ENCODE data around the gene PACSIN3. TPM values are rescaled to one million over a fixed set of nuclear protein-coding genes. Genes with fewer than 3 reads are reported as not detected.

PACSIN3 gene
- 1 to 10 TPM; 1.8 to 2.2 TPM for total RNA-seq

DNA sequence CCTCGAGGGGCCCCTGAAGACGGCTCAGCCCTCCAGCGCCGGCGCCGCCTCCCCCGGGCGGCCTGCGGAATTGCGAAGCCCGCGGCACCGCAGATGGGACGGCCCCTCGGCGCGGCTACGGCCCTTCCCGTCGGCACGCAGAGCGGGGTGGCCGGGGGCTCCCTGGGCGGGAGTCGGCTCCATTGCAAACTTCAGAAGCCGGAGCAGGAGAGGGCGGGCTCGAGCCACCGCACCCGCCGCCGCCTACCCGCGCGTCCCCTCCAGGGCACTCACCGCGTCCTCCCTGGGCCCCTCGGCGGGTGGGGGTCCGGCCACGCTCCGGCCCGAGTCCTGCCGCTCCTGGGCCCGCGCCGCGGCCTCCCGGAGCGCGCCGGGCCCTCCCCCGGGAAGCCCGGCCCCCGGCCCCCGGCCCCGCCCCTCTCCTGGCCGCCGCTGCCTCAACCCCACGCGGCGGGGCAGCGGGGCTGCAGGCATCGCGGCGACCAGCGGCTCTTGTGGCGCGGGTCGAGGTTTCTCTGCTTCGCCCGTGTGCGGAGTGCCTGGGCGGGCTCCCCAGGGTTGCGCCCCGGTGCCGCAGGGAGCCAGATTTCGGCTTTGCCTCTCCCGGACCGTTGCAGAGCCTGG lies at the start of gene PACSIN3:
TSS of gene PACSIN3 (minus strand) at position 359 of the 624 bp plus-strand sequence. CDS start 3,707 bp downstream, outside the sequence.
- CTCF ChIA-PET, result interaction anchor here (1.0 to 2.8 kb wide), 6 partner anchors 8 to 73 kb away, joined by 3 to 18 read pairs (median 8); partner anchors contain the start of genes ARFGAP2 and DDB2

DNA sequence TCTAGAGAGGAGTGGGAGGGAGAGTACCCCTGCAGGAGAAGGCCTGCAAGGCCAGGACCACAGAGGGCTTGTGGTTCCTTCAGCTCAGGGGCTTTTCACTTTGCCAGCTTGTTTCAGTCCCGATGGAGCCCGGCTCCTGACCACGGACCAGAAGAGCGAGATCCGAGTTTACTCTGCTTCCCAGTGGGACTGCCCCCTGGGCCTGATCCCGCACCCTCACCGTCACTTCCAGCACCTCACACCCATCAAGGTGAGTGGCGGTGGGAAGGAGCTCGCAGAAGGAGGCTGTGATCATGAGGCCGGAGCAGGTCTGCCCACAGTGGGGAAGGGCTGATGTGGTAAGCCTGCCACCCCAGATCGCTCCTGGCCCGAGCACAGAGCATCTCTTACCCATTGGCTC lies 48.9 kb upstream of the PACSIN3 start:
- Mint-ChIP-seq H3K4me1 (peaks cover 32% of the 10 kb centered on the region), H3K4me3 (no peak overlapping the region), H3K27ac (peak overlapping the region; percentile 86), H3K36me3 (ENCODE audit: low read depth) (peaks cover 51% of the 10 kb centered on the region), H3K27me3 (no peaks in the 10 kb centered on the region), H3K9me3 (no peaks in the 10 kb centered on the region)
- ChIA-PET CTCF (interaction anchor here (0.7 to 6.5 kb wide), 6 partner anchors 13 to 174 kb away, joined by 3 to 44 read pairs (median 4); partner anchors contain the start of gene ACP2), POLR2A (interaction anchor here (1.4 kb wide), 1 partner anchor 19 kb away, joined by 6 read pairs; no protein-coding TSS in a partner anchor)
- DNase-seq, result no peak

More for the DNA sequence above, at the start of gene PACSIN3:
- Mint-ChIP-seq H3K4me3 (peak within 1 kb of the TSS; percentile 63), H3K4me1 (peaks cover 13% of the 10 kb centered on the region), H3K36me3 (ENCODE audit: low read depth) (peaks cover 2% of the 10 kb centered on the region), H3K9me3 (no peaks in the 10 kb centered on the region), H3K27me3 (peaks cover 37% of the 10 kb centered on the region), H3K27ac (no peak within 1 kb of the TSS)
- POLR2A ChIA-PET, result interaction anchor here (0.6 kb wide), 1 partner anchor 1062 kb away, joined by 4 read pairs; no protein-coding TSS in a partner anchor
- DNase-seq, result peak; percentile 32

DNA sequence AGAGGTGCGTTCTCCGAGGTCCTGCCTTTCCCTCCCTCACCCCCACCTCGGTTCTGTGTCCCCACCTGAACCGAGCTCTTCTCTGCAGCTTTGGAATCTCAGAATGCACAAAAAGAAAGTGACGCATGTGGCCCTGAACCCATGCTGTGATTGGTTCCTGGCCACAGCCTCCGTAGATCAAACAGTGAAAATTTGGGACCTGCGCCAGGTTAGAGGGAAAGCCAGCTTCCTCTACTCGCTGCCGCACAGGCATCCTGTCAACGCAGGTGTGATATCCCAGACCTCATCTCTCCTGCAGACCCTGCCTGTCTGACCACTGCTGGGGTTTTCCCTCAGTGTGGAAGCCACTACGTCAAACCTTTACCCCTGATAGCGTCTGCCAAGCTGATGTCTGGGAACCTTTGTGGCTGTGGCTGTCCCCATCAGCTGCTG lies 48.5 kb upstream of the PACSIN3 start:
- ChIA-PET POLR2A (interaction anchor here (1.4 kb wide), 1 partner anchor 19 kb away, joined by 6 read pairs; no protein-coding TSS in a partner anchor), CTCF (interaction anchor here (0.7 to 6.5 kb wide), 7 partner anchors 14 to 174 kb away, joined by 3 to 44 read pairs (median 3); partner anchors contain the start of gene ACP2)
- DNase-seq, result peak; percentile 27
- Mint-ChIP-seq H3K27ac (peak overlapping the region; percentile 86), H3K4me1 (peaks cover 32% of the 10 kb centered on the region), H3K36me3 (ENCODE audit: low read depth) (peaks cover 47% of the 10 kb centered on the region), H3K27me3 (no peaks in the 10 kb centered on the region), H3K9me3 (no peaks in the 10 kb centered on the region), H3K4me3 (peak overlapping the region; percentile 46)

DNA sequence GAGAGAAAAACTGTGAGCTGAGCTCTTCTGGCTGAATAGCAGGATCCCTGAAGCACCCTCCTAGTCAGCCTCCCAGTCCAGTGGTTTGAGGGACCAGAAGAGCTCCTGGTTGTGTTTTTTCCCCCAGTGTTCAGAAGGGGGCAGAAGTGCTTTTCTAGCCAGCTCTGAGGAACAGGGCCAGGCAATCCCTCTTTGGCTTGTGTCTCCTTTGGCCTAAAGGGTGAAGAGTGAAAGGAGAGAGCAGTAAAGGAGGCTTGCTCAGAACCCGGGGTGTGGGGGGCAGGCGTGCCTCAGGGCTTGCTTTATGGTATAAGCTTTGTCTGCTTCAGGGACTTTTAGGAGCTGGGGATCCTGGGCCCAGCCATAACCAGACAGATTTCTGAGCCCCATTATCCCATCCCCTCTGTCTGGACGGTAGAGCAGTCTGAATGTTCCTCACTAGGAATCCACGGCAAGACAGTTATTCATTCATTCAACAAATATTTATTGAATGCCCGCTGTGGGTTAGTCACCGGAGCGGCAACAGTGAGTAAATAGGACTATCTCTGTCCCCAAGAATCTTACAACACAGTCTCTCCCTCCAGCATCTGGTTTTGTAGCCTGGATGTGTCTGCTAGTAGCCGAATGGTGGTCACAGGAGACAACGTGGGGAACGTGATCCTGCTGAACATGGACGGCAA lies 47.9 kb upstream of the PACSIN3 start:
- Mint-ChIP-seq H3K4me3 (peak overlapping the region; percentile 46), H3K27ac (peak overlapping the region; percentile 86), H3K4me1 (peaks cover 34% of the 10 kb centered on the region), H3K27me3 (no peaks in the 10 kb centered on the region), H3K36me3 (ENCODE audit: low read depth) (peaks cover 45% of the 10 kb centered on the region), H3K9me3 (no peaks in the 10 kb centered on the region)
- POLR2A ChIA-PET, result no interaction called here
- peak; percentile 27 for DNase-seq
- CTCF ChIA-PET, result interaction anchor here (0.7 to 6.5 kb wide), 7 partner anchors 7 to 175 kb away, joined by 3 to 44 read pairs (median 3); partner anchors contain the start of gene ACP2

DNA sequence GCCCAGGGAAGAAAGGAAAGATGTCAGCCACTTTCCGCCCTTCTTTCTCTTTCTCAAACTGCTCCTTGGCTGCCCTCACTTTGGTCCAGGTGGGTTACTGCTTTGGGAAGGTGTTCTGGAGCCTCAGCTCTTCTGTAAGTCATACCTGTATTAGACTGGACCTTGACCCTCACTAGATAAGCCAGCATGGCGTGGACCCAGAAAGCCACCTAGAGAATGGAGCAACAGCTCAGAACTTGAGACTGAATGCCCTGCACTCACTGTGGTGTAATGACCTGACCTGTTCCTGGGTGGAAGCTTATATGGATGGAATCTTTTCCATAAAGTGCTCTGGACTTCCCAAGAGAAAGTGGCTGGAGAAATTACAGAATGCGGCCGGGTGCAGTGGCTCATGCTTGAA lies 46.8 kb upstream of the PACSIN3 start:
- no peak overlapping the region for H3K27ac Mint-ChIP-seq
- CTCF ChIA-PET, result interaction anchor here (0.5 to 2.7 kb wide), 7 partner anchors 8 to 191 kb away, joined by 3 to 8 read pairs (median 4); partner anchors contain the start of gene ACP2
- H3K9me3 Mint-ChIP-seq, result no peaks in the 10 kb centered on the region

DNA sequence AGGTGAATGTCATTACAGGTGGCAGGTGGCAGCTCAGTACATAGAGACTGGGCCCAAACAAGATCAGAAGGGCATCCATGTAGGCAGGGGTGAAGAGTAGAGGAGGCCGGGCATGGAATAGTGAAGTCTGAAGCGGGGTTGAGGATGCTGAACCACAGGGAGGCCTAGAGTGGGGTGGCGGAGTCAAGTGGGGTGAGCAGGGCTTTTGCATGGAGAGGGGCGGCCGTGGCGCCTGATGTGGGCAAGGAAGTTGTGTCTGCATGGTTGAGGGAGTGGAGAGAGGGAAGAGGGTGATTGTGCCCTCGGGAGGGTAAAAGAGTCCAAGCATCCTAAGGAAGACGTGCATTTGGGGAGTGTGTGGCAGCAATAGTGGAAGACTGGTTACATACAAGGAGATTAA lies 42.9 kb upstream of the PACSIN3 start:
- no peak for DNase-seq
- ChIA-PET POLR2A (no interaction called here), CTCF (interaction anchor here (1.1 to 2.8 kb wide), 2 partner anchors 13 to 16 kb away, joined by 3 to 7 read pairs; no protein-coding TSS in a partner anchor)
- no peaks in the 10 kb centered on the region for H3K9me3 Mint-ChIP-seq
- H3K4me3 Mint-ChIP-seq, result no peak overlapping the region
- peaks cover 45% of the 10 kb centered on the region for H3K36me3 Mint-ChIP-seq (ENCODE audit: low read depth)
- no peaks in the 10 kb centered on the region for H3K27me3 Mint-ChIP-seq
- peak overlapping the region; percentile 65 for H3K27ac Mint-ChIP-seq
- peaks cover 36% of the 10 kb centered on the region for H3K4me1 Mint-ChIP-seq

More for the DNA sequence above, 46.8 kb upstream of the PACSIN3 start:
- no peak overlapping the region for H3K4me3 Mint-ChIP-seq
- H3K36me3 Mint-ChIP-seq (ENCODE audit: low read depth), result peaks cover 45% of the 10 kb centered on the region
- POLR2A ChIA-PET, result no interaction called here
- no peaks in the 10 kb centered on the region for H3K27me3 Mint-ChIP-seq
- peaks cover 38% of the 10 kb centered on the region for H3K4me1 Mint-ChIP-seq
- DNase-seq, result no peak

DNA sequence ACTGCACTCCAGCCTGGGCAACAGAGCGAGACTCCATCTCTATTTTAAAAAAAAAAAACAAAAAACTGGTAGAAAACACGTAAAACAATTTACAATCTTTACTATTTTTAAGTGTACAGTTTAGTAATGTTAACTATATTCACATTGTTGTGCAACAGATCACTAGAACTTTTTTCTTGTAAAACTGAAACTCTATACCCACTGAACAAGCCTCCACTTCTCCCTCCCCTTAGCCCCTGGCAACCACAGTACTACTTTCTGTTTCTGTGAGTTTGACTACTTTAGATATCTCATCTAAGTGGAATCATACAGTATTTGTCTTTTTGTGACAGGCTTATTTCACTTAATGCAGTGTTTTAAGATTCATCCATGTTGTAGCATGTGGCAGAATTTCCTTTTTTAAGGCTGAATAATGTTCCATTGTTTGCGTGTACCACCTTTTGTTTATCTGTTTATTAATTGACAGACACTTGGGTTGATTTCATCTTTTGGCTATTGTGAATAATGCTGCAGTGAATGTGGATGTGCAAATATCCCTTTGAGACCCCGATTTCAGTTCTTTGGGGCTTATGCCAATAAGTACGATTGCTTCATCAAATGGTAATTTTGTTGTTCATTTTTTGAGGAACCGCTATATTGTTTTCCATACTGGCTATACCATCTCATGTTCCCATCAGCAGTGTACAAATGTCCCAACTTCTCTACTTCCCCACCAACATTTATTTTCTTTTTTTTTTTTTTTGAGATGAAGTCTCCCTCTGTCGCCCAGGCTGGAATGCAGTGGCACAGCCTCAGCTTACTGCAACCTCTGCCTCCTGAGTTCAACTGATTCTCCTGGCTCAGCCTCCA lies 39.5 kb upstream of the PACSIN3 start:
- peak; percentile 51 for DNase-seq
- peaks cover 50% of the 10 kb centered on the region for H3K36me3 Mint-ChIP-seq (ENCODE audit: low read depth)
- ChIA-PET CTCF (interaction anchor here (0.6 to 1.8 kb wide), 2 partner anchors 10 to 37 kb away, joined by 4 read pairs; partner anchors contain the start of gene DDB2), POLR2A (no interaction called here)
- H3K4me3 Mint-ChIP-seq, result peak overlapping the region; percentile 4
- no peaks in the 10 kb centered on the region for H3K27me3 Mint-ChIP-seq
- peaks cover 32% of the 10 kb centered on the region for H3K4me1 Mint-ChIP-seq
- no peaks in the 10 kb centered on the region for H3K9me3 Mint-ChIP-seq
- peak overlapping the region; percentile 65 for H3K27ac Mint-ChIP-seq

DNA sequence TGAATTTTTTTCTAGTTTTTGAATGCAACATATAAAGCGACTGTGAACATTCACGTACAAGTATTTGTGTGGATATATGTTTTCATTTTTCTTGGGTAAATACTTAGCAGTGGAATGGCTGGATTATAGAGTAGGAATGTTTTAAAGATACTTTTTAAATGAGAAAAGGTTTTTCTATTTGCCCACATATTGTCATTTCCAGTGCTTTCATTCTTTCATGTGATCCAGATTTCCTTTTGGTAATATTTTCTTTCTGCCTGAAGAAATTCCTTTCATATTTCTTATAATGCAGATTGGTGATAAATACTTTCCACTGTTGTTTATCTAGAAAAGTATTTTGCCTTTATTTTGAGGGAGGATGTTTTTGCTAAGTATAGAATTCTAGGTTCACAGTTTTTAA lies 36.5 kb upstream of the PACSIN3 start:
- peaks cover 45% of the 10 kb centered on the region for H3K4me1 Mint-ChIP-seq
- DNase-seq, result no peak
- CTCF ChIA-PET, result interaction anchor here (1.0 kb wide), 1 partner anchor 15 kb away, joined by 8 read pairs; no protein-coding TSS in a partner anchor
- no peak overlapping the region for H3K4me3 Mint-ChIP-seq
- POLR2A ChIA-PET, result interaction anchor here (0.6 kb wide), 1 partner anchor 8 kb away, joined by 3 read pairs; the partner anchor contains the start of gene DDB2
- no peak overlapping the region for H3K27ac Mint-ChIP-seq
- H3K27me3 Mint-ChIP-seq, result no peaks in the 10 kb centered on the region
- H3K9me3 Mint-ChIP-seq, result no peaks in the 10 kb centered on the region
- H3K36me3 Mint-ChIP-seq (ENCODE audit: low read depth), result peaks cover 52% of the 10 kb centered on the region

DNA sequence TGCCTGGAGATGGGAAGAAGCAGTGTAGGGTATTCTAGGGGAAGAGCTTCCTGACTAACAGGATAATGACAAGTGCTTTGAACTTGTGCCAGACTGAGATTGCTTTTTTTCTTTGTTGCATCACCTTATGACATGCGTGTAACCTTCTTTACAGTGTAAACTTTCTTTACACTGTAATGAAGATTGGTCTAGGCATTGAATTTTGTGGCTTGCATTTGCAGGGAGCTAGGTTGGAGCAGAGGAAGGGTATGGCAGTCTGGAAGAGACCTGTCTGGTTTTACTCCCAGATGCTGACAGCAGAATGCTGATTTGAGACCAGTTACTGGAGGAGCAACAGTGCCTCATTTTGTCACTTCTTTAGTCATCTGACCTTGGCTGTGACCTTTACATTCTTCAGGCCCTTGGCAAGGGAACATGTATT lies 34.2 kb upstream of the PACSIN3 start:
- ChIA-PET POLR2A (no interaction called here), CTCF (interaction anchor here (0.6 to 1.9 kb wide), 4 partner anchors 9 to 45 kb away, joined by 3 to 7 read pairs (median 4); no protein-coding TSS in a partner anchor)
- no peaks in the 10 kb centered on the region for H3K27me3 Mint-ChIP-seq
- H3K27ac Mint-ChIP-seq, result peak overlapping the region; percentile 3
- peaks cover 49% of the 10 kb centered on the region for H3K4me1 Mint-ChIP-seq
- no peak overlapping the region for H3K4me3 Mint-ChIP-seq
- H3K9me3 Mint-ChIP-seq, result no peaks in the 10 kb centered on the region
- H3K36me3 Mint-ChIP-seq (ENCODE audit: low read depth), result peaks cover 49% of the 10 kb centered on the region
- no peak for DNase-seq

DNA sequence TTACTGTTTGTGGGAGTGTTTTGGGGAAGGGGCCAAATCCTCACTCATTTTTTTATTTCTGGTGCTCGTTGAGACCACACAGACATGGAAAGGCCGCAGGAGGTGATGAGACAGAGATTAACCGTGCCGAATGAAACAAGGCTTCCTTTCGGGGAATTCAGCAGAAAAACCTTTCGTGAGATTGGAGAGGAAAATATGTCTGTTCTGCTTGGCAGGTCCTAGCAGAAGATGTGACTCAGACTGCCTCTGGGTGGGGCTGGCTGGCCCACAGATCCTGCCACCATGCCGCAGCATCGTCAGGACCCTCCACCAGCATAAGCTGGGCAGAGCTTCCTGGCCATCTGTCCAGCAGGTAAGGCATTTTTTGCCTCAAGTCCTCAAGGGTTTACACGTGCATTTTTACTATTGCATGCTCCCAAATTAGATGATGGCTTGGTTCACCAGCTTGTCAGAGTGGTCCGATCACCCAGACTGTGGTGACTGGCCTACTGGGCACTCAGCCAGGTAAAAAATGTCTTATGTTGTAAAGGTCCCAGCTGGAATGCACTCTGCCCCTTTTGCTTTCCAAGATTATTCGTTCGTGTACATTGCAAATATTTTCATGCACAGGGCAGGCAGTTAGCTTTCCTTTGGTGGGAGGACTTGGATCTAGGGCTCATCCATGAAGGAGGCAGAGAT lies 30.0 kb upstream of the PACSIN3 start:
- Mint-ChIP-seq H3K27ac (peak overlapping the region; percentile 100), H3K36me3 (ENCODE audit: low read depth) (peaks cover 34% of the 10 kb centered on the region), H3K9me3 (no peaks in the 10 kb centered on the region), H3K4me1 (peaks cover 38% of the 10 kb centered on the region), H3K27me3 (no peaks in the 10 kb centered on the region), H3K4me3 (peak overlapping the region; percentile 100)
- ChIA-PET POLR2A (interaction anchor here (0.8 to 1.6 kb wide), 3 partner anchors 19 to 32 kb away, joined by 5 to 6 read pairs (median 5); partner anchors contain the start of gene ACP2), CTCF (interaction anchor here (0.9 to 3.3 kb wide), 10 partner anchors 8 to 195 kb away, joined by 3 to 18 read pairs (median 4); partner anchors contain the start of gene PACSIN3)
- DNase-seq, result peak; percentile 61

DNA sequence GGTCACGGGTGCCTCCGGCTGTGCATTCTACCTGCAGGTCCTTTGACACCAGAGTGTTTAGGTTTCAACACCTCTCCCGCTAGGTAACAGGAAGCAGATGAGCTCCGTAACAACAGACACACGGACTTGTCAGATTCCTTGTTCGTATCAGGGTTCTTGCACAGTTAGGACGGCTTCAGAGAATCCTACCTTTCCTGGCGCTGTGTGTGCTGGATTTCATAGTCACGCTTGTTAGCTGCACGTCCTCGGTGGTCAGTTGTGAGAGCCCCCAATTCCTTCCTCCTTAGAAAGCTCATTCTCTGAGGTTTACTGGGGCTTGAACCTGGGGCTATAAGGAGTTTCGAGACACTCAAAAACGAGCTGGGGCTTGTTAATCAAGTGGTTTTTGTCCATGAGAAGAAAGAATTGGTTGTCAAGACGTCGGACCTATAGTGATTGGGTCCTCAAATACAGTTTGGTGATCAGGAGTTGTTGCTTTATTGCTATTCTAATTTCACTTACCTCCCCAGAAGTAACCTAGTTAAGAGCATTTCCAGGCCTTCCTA lies 29.2 kb upstream of the PACSIN3 start:
- ChIA-PET POLR2A (interaction anchor here (0.6 to 1.6 kb wide), 8 partner anchors 20 to 428 kb away, joined by 4 to 9 read pairs (median 4); partner anchors contain the start of gene ACP2), CTCF (interaction anchor here (0.9 to 3.3 kb wide), 9 partner anchors 9 to 62 kb away, joined by 3 to 18 read pairs (median 4); partner anchors contain the start of genes ACP2 and PACSIN3)
- Mint-ChIP-seq H3K4me3 (peak overlapping the region; percentile 100), H3K4me1 (peaks cover 37% of the 10 kb centered on the region), H3K9me3 (no peaks in the 10 kb centered on the region), H3K27ac (peak overlapping the region; percentile 100), H3K27me3 (no peaks in the 10 kb centered on the region), H3K36me3 (ENCODE audit: low read depth) (peaks cover 33% of the 10 kb centered on the region)
- no peak for DNase-seq
